ENCODE results near the gene FBXO41. TPM values are rescaled to one million over a fixed set of nuclear protein-coding genes. Genes with fewer than 3 reads are reported as not detected.

The FBXO41 gene
- total and polyA plus RNA-seq, 7 donors: 0.03 to 0.46 (median 0.15) TPM

- no peak overlapping the region for H3K27ac ChIP-seq
- 72 to 82% (median 78%) methylated on average over 7 of the region's 7 CpGs for WGBS, 3 donors
- TF ChIP-seq CTCF (IDR thresholded peaks at IDR 0.05): no peak
- no peaks in the 10 kb centered on the region for H3K36me3 ChIP-seq (ENCODE audit: insufficient read depth in 1 of 2, low read depth in 1 of 2)
- DNase-seq (no peak), ATAC-seq (no peak)
- peaks cover 0 to 3% (median 0%) of the 10 kb centered on the region in 3 donors for H3K27me3 ChIP-seq (ENCODE audit: insufficient read depth in 3 of 3, low read length in 2 of 3)
- no peaks in the 10 kb centered on the region for H3K9me3 ChIP-seq
- no peak overlapping the region for H3K4me3 ChIP-seq
- intact Hi-C loops (cut with DNase I): no loop called here
- H3K4me1 ChIP-seq: peaks cover 25% of the 10 kb centered on the region
These were observed 72.2 kb downstream of the FBXO41 start for GRCh38 chr2:73212098-73212447.

DNA sequence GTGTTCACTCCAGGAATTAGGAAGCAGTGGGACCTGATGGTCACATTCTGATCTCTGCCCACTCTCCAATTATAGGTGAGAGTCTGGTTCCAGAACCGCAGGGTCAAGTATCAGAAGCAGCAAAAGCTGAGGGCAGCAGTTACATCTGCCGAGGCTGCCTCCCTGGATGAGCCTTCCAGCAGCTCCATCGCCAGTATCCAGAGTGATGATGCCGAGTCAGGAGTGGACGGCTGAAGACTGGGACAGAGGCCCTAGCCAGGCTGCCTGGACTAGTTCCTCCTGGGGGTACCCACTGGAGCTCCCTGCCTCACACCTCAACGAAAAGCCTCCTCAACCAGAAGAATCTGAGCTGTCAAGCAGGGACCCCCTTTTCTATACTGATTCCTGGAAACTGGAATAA lies 73.6 kb downstream of the FBXO41 start:
- no peak for DNase-seq
- TF ChIP-seq CTCF (IDR thresholded peaks at IDR 0.05): no peak
- H3K9me3 ChIP-seq: no peaks in the 10 kb centered on the region
- no peak overlapping the region for H3K27ac ChIP-seq
- peaks cover 0 to 16% (median 0%) of the 10 kb centered on the region in 3 donors for H3K27me3 ChIP-seq (ENCODE audit: insufficient read depth in 3 of 3, low read length in 2 of 3)
- intact Hi-C loops (cut with DNase I): no loop called here
- peaks cover 23% of the 10 kb centered on the region for H3K4me1 ChIP-seq
- H3K36me3 ChIP-seq (ENCODE audit: insufficient read depth in 1 of 2, low read depth in 1 of 2): no peaks in the 10 kb centered on the region
- WGBS, 3 donors: 81 to 90% (median 87%) methylated on average over 6 of the region's 6 CpGs
- ATAC-seq: no peak
- no peak overlapping the region for H3K4me3 ChIP-seq

DNA sequence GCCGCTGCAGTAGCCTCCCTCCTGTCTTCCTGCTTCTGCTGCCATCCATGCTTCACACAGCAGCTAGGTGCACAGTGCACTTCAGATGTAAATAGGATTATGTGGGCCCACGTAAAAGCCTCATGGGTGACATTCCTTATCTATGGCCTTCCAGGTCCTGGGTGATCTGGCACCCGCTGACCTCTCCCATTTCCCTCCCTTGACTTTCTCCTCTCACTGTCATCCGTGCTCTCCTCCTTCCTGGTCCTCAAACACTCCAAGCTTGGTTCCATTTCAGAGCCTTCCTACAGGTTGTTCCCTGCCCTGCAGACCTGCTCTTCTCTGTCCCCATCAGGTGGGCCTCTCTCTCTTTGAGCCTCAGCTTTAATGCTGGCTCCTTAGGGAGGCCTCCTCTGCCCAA lies 74.3 kb downstream of the FBXO41 start:
- H3K27me3 ChIP-seq (ENCODE audit: insufficient read depth in 3 of 3, low read length in 2 of 3): peaks cover 0 to 23% (median 2%) of the 10 kb centered on the region in 3 donors
- DNase-seq (no peak), ATAC-seq (no peak)
- no peak overlapping the region for H3K4me3 ChIP-seq
- H3K27ac ChIP-seq: no peak overlapping the region
- WGBS, 3 donors: 76 to 81% (median 77%) methylated on average over 4 of the region's 4 CpGs
- H3K4me1 ChIP-seq: peaks cover 16% of the 10 kb centered on the region
- H3K36me3 ChIP-seq (ENCODE audit: insufficient read depth in 1 of 2, low read depth in 1 of 2): no peaks in the 10 kb centered on the region
- H3K9me3 ChIP-seq: no peaks in the 10 kb centered on the region
- no peak for TF ChIP-seq CTCF (IDR thresholded peaks at IDR 0.05)
- intact Hi-C loops (cut with DNase I): no loop called here

- DNase-seq (no peak), ATAC-seq (no peak)
- Histone ChIP-seq H3K4me1 (peaks cover 8% of the 10 kb centered on the region), H3K36me3 (ENCODE audit: insufficient read depth in 1 of 2, low read depth in 1 of 2) (no peaks in the 10 kb centered on the region), H3K4me3 (no peak overlapping the region), H3K27me3 (ENCODE audit: insufficient read depth in 3 of 3, low read length in 2 of 3) (peaks cover 0 to 34% (median 9%) of the 10 kb centered on the region in 3 donors), H3K27ac (no peak overlapping the region), H3K9me3 (no peaks in the 10 kb centered on the region)
- no peak for TF ChIP-seq CTCF (IDR thresholded peaks at IDR 0.05)
- intact Hi-C loops (cut with DNase I): no loop called here
- WGBS, 3 donors: 71 to 83% (median 75%) methylated on average over 3 of the region's 3 CpGs
These were observed 76.0 kb downstream of the FBXO41 start for GRCh38 chr2:73208258-73208657.

DNA sequence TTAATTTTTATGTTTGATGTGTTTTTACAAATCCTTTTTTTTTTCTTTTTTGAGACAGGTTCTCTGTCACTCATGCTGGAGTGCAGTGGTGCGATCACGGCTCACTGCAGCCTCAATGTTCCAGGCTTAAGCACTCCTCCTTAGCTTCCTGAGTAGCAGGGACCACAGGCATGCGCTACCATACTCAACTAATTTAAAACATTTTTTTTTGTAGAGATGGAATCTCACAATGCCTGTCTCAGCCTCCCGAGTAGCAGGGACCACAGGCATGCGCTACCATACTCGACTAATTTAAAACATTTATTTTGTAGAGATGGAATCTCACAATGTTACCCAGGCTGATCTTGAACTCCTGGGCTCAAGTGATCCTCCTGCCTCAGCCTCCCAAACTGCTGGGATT lies 78.7 kb downstream of the FBXO41 start:
- Histone ChIP-seq H3K36me3 (ENCODE audit: insufficient read depth in 1 of 2, low read depth in 1 of 2) (no peaks in the 10 kb centered on the region), H3K4me3 (no peak overlapping the region), H3K9me3 (no peaks in the 10 kb centered on the region), H3K4me1 (peaks cover 3% of the 10 kb centered on the region), H3K27me3 (ENCODE audit: insufficient read depth in 3 of 3, low read length in 2 of 3) (peaks cover 0 to 60% (median 19%) of the 10 kb centered on the region in 3 donors), H3K27ac (no peak overlapping the region)
- ATAC-seq: no peak
- TF ChIP-seq CTCF (IDR thresholded peaks at IDR 0.05): no peak
- DNase-seq: no peak
- intact Hi-C loops (cut with DNase I): no loop called here
- 86 to 87% (median 87%) methylated on average over 6 of the region's 6 CpGs for WGBS, 3 donors
